Measurements from ENCODE around the gene POLA1.
"Not testable (repeated sequence)": the region's sequence is repeated elsewhere in the genome, so short reads cannot be mapped to it uniquely, and the experiment has no call there.

Gene POLA1

GRCh38 chrX:24799565-24799964 lies 105.8 kb downstream of the POLA1 start:
- no peak for DNase-seq

- no peak for DNase-seq
These were observed 111.5 kb downstream of the POLA1 start for GRCh38 chrX:24805201-24805600.

- not testable (repeated sequence) for DNase-seq
These were observed 126.1 kb downstream of the POLA1 start for GRCh38 chrX:24819807-24820206.

- no peak for DNase-seq
These were observed 134.4 kb downstream of the POLA1 start for GRCh38 chrX:24828147-24828546.

- DNase-seq: no peak
These were observed 134.9 kb downstream of the POLA1 start for GRCh38 chrX:24828600-24828999.

- no peak for DNase-seq
These were observed 140.0 kb downstream of the POLA1 start for GRCh38 chrX:24833695-24834094.

GRCh38 chrX:24837966-24838365 lies 144.2 kb downstream of the POLA1 start:
- no peak for DNase-seq

GRCh38 chrX:24838629-24839028 lies 144.9 kb downstream of the POLA1 start:
- DNase-seq: no peak

- no peak for DNase-seq
These were observed 145.6 kb downstream of the POLA1 start for GRCh38 chrX:24839331-24839730.

- no peak for DNase-seq
These were observed 148.8 kb downstream of the POLA1 start for GRCh38 chrX:24842486-24842885.

GRCh38 chrX:24846550-24847150 lies 152.9 kb downstream of the POLA1 start:
- no peak for DNase-seq

GRCh38 chrX:24851289-24851688 lies 157.6 kb downstream of the POLA1 start:
- DNase-seq: no peak

GRCh38 chrX:24851780-24852179 lies 158.1 kb downstream of the POLA1 start:
- no peak for DNase-seq

GRCh38 chrX:24858004-24858746 lies 164.5 kb downstream of the POLA1 start:
- DNase-seq: no peak

GRCh38 chrX:24859211-24859841 lies 165.6 kb downstream of the POLA1 start:
- no peak for DNase-seq

GRCh38 chrX:24860140-24860539 lies 166.4 kb downstream of the POLA1 start:
- DNase-seq: no peak

- no peak for DNase-seq
These were observed 168.6 kb downstream of the POLA1 start for GRCh38 chrX:24862343-24862742.

- DNase-seq: not testable (repeated sequence)
These were observed 170.1 kb downstream of the POLA1 start for GRCh38 chrX:24863779-24864178.

GRCh38 chrX:24870143-24870542 lies 176.4 kb downstream of the POLA1 start:
- no peak for DNase-seq

GRCh38 chrX:24874604-24875247 lies 181.0 kb downstream of the POLA1 start:
- DNase-seq: no peak

GRCh38 chrX:24876530-24877287 lies 183.0 kb downstream of the POLA1 start:
- DNase-seq: no peak

GRCh38 chrX:24877288-24877664 lies 183.6 kb downstream of the POLA1 start:
- no peak for DNase-seq
